Glomerular visceral epithelial cell (primary cell): Measurements from ENCODE around the gene TAOK2.
"Not testable (repeated sequence)": the region's sequence is repeated elsewhere in the genome, so short reads cannot be mapped to it uniquely, and the experiment has no call there.

Experiments used
- DNase-seq: peaks from one replicate; pipeline ENCODE4 v3.0.0-alpha.2; 2016; ENCODE audit errors: extremely low spot score

TAOK2 gene

DNA sequence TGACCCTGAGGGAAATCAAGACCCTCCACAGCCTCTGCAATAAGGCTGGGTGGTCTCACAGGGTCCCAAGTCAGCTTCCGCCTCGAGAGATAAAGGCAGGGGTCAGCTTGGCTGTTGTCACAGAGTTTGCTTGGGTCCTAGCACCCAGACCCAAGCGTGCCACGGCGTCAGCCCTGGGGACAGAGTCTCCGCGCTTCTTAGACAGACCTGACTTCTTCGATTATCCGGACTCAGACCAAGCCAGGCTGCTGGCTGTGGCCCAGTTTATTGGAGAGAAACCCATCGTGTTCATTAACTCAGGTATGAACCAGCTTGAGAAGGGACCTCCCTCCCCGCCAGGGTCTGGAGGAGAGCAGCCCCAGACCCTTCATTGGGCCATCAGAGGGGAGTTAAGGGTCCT, 49.9 kb downstream of the TAOK2 start:
- no peak for DNase-seq

DNA sequence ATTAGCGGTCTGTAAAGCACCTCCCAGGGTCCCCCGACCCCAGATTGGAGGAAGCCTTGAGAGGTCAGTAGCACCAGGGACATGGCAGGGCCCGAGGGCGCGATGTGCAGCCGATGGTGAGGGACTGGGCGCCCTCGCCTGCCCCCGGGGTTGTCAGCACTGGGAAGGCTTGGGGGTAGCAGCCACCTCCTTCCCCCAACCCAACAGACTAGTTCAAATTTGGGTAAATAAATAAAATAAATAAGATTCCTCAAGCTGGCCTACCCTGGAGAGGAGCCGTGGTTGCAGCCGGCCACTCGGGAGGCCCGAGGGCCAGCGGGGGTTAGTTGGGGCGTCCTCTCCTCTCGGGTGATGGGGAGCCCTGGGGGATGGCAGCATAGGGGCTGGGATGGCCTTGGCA, 50.8 kb downstream of the TAOK2 start:
- no peak for DNase-seq

- no peak for DNase-seq
These were observed 51.5 kb downstream of the TAOK2 start for GRCh38 chr16:30025156-30025555.

DNA sequence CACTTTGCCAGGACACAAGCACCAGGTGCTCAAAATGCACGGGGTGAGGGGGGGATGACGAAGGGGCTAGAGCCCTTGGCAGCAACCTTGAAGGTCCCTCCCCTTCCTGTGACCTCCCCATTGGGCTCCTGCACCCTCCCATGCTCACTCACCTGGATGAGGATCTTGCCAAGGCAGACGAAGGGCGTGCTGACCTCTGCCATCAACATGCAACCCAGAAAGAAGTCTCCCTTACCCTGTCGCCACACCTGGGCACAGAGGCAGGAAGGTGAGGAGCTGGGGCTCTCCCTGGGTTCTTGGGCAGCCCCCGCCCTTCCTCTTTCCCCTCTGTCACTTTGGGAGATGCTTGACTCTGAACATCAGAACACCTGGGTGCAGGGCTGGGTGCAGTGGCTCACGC, 51.9 kb downstream of the TAOK2 start:
- DNase-seq, result no peak

DNA sequence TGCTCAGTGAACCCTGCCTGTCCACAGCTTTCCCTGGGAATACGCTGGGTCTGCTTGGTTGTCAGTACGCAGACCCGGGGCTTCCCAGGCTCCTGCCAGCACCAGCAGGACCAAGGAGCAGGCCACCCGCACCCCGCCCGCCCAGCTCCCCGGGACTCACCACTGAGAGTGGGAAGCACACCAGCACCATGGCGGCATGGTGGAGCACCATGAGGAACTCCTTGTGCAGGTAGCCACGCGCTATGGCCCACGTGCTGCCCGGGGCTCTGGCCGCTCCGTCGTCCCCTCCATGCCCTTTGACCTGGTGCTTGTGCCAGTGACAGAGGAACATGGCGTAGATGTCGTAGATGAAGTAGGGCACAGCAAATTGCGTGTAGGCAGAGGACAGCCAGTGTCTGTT, 52.8 kb downstream of the TAOK2 start:
- DNase-seq, result no peak

GRCh38 chr16:30027588-30028437, 54.1 kb downstream of the TAOK2 start:
- DNase-seq, result no peak

DNA sequence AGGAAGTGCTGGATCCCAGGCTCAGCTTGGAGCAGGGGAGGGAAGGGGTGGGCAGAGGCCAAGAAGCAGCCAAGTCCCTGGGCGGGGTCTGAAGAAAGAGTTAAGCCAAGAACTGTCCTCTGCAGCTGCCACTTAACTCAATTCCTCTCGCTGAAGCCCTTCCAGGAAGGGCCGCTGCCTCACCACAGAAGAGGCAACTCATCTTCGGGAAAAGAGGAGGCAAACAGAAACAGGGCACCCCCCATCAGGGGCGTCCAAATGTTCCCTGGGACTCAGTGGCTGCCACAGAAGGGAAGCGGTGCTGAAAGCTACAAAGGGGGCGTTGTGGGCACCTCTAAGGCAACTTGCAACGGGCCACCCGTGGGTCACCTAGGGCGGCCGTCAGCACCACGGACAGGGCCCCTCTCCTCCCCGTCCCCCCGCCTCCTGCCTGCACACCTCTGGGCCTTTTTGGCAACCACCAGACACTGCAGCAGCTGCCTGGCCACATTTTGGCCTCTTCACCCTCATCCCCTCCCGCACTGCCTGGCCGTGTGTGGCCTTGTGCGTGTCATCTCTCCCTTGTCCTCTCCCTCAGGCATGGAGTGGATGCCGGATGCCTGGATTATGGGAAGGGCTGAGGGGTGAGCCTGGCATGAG, 54.9 kb downstream of the TAOK2 start:
- DNase-seq, result no peak

- DNase-seq, result no peak
These were observed 56.5 kb downstream of the TAOK2 start for GRCh38 chr16:30030011-30030685.

DNA sequence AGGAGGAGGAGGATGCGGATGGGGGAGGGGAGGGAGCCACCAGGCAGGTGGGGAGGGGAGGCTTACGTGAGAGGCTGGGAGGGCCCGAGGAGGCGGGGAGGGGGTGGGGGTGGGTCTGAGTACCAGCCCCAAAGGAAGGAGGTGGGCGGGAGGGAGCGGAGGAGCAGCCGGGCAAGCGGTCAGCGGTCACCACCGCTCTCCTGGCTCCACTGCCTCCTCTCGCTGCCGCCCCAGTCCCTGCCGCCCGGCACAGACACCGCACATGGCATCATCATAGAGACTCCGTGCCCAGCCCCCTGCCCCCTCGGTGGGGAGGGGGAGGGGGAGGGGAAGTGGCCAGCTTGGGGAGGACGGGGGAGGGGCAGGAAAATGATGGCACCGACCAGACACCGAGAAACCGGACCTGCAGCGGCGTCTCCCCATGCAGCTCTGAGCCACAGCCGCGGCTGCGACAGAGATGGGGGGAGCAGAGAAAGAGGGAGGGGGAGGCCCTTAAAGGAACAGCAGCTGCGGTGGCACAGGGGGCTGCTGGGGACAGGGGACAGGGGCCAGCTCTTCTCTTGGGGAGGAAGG, 57.3 kb downstream of the TAOK2 start, which contains the start of gene TLCD3B:
Gene TLCD3B, minus strand, starts transcription at position 431 of the 573 bp plus-strand sequence. CDS start 744 bp downstream, outside the sequence.
- DNase-seq, result no peak

DNA sequence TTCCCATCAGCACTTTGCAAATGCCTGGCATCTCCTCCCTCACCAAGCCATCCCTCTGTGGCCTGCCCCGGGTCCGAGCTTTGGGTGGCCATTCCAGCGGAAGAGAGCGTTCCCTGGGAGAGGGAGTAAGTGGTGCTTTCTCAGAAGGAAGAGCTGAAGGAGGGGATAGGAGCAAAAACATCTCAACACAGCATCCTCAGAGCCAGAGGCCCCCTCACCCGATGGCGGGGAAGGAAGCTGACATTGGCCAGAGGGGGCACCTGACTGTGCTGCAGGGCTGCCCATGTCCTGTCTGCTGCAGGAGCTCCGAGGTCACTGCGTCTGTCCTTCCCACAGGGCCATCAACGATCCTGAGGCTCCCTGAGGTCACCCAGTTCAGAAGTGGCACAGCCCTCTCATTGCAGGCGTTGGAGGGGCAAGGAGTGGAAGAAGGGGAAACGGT, 57.8 kb downstream of the TAOK2 start:
- DNase-seq, result no peak

DNA sequence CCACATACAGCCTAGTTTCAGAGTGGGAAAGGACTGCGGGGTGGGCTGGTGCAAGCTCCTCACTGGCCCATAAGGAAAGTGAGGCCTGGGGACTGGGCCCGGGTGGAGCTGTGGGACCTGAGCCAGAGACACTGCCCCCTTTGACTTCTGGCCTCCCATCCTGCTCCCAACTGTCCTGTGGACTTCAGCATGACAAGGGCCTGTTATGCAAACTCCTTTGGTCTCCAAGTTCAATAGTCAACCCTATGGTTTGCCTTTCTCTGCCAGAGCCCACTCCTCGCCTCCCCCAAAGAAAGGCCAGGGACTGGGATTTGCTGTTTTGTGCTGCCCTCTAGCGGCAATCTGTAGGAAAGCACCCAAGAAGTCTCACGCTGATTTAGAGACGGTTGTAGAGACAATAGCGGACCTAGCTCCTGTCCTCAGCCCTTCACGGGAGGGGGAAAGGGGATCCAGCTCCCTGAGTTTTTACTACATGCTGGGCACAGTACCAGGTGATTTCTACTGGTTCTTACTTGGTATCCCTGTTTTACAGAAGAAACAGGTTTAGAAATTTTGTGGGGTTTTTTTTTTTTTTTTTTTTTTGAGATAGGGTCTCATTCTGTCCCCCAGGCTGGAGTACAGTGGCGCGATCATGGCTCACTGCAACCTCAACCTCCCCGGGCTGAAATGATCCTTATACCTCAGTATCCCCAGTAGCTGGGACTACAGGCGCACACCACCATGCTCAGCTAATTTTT, 58.6 kb downstream of the TAOK2 start:
- DNase-seq, result peak; percentile 66

DNA sequence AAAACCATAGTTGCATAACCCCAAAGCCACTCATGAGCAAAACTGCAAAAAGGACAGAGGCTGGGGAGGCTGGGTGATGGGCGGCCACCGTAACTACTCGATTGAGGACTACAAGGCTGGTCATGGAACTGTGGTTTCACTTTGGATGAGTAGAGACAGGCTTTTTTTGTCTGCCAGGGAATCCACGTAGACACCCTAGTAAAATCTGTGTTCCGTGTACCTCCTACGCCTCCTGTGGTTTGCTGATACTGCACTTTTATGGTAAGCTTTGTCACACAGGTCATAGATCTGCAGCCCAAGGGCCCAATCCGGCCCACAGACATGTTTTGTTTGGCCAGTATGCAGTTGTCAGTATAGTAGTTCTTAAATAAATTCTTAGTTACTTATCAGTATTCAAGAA, 59.6 kb downstream of the TAOK2 start:
- no peak for DNase-seq

DNA sequence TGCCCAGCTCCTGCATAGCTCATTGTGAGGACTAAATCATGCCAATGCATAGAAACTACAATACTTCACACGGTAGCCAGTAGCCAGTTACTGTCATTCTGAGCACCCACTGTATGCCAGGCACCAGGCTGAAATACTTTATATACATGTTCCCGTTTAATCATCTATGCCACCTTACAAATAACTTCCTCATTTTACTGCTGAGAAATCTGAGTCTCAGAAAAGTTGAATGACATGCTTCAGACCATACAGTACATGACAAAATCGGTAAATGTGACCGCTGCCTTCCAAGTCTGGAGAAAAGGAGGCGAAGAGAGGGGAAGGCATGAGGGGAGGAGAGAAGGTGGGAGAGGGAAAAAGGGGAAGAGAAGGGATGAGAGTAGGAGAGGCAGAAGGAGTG, 66.6 kb downstream of the TAOK2 start:
- no peak for DNase-seq

GRCh38 chr16:30040690-30041089, 67.0 kb downstream of the TAOK2 start:
- not testable (repeated sequence) for DNase-seq

- DNase-seq, result no peak
These were observed 68.2 kb downstream of the TAOK2 start for GRCh38 chr16:30041841-30042240.
